Keratinocyte (primary cell): ENCODE measurements around the gene ZNF761. TPM values are rescaled to one million over a fixed set of nuclear protein-coding genes. Genes with fewer than 3 reads are reported as not detected.
"Not testable (repeated sequence)": the region's sequence is repeated elsewhere in the genome, so short reads cannot be mapped to it uniquely, and the experiment has no call there.

Source experiments
- DNase-seq: peaks from one replicate; pipeline ENCODE4 v3.0.0-alpha.2; 2011; ENCODE audit warnings: low read depth, missing footprints, low spot score
- FAIRE-seq: peaks from 2 replicates; lab custom pipeline; 2011; peaks lifted over from hg19 to GRCh38; lab: Jason Lieb, UNC
- H2AFZ ChIP-seq: 2 replicates; pipeline ENCODE4 v1.6.0; 2012; ENCODE audit warnings: low read length, control low read depth, inconsistent platforms; ENCODE audit not compliant: control insufficient read depth
- H3K27ac ChIP-seq: 2 replicates; pipeline ENCODE4 v1.5.1; 2011; ENCODE audit warnings: low read length; ENCODE audit not compliant: control insufficient read depth, insufficient read depth
- H3K27me3 ChIP-seq: 3 replicates; pipeline ENCODE4 v1.6.0; 2011; ENCODE audit warnings: low read length; ENCODE audit not compliant: control insufficient read depth, insufficient read depth; ENCODE audit errors: extremely low read depth
- H3K36me3 ChIP-seq, 2 experiments: 2 replicates in 1 of 2; 3 replicates in 1 of 2; pipeline ENCODE4 v1.5.1; 2011; ENCODE audit warnings: low read length in 2 of 2, mild to moderate bottlenecking in 1 of 2; ENCODE audit not compliant: control insufficient read depth in 2 of 2, insufficient read depth in 2 of 2; ENCODE audit errors: extremely low read depth in 1 of 2
- H3K4me1 ChIP-seq: 3 replicates; pipeline ENCODE4 v1.5.1; 2011; ENCODE audit warnings: low read length; ENCODE audit not compliant: control insufficient read depth, insufficient read depth; ENCODE audit errors: extremely low read depth
- H3K4me2 ChIP-seq: 3 replicates; pipeline ENCODE4 v1.6.0; 2011; ENCODE audit warnings: low read depth, low read length; ENCODE audit not compliant: control insufficient read depth, insufficient read depth; ENCODE audit errors: extremely low read depth
- H3K4me3 ChIP-seq, 3 experiments: fragments of 200-600 bp in 1 of 3; sonication (generic) in 1 of 3; 2 replicates in 2 of 3; 3 replicates in 1 of 3; pipeline ENCODE4 v1.5.1; 2011 to 2016; ENCODE audit warnings: low read length in 3 of 3, mild to moderate bottlenecking in 3 of 3, control low read depth in 2 of 3, inconsistent platforms in 1 of 3, low read depth in 1 of 3, mixed read lengths in 1 of 3, mixed run types in 1 of 3, moderate library complexity in 1 of 3; ENCODE audit not compliant: control insufficient read depth in 2 of 3, insufficient read depth in 2 of 3; ENCODE audit errors: extremely low read depth in 1 of 3
- H3K79me2 ChIP-seq: 2 replicates; pipeline ENCODE4 v1.6.0; 2012; ENCODE audit warnings: low read length; ENCODE audit not compliant: control insufficient read depth, insufficient read depth
- H3K9ac ChIP-seq: 3 replicates; pipeline ENCODE4 v1.6.0; 2011; ENCODE audit warnings: low read length; ENCODE audit not compliant: control insufficient read depth, insufficient read depth; ENCODE audit errors: extremely low read depth
- H3K9me1 ChIP-seq: 3 replicates; pipeline ENCODE4 v1.6.0; 2011; ENCODE audit warnings: low read length; ENCODE audit not compliant: control insufficient read depth, insufficient read depth; ENCODE audit errors: extremely low read depth
- H3K9me3 ChIP-seq: 2 replicates; pipeline ENCODE4 v1.5.1; 2012; ENCODE audit warnings: low read depth, low read length; ENCODE audit not compliant: control insufficient read depth
- H4K20me1 ChIP-seq: 3 replicates; pipeline ENCODE4 v1.6.0; 2011; ENCODE audit warnings: low read length; ENCODE audit not compliant: control insufficient read depth, insufficient read depth; ENCODE audit errors: extremely low read depth
- CTCF ChIP-seq, 3 experiments: IDR thresholded peaks in 1 of 3; conservative IDR thresholded peaks in 1 of 3; optimal IDR thresholded peaks in 1 of 3; 2 replicates in 2 of 3; 3 replicates in 1 of 3; pipeline versions ENCODE3 to v1.5.1; 2011; ENCODE audit warnings: low read length in 3 of 3, mild to moderate bottlenecking in 3 of 3, moderate library complexity in 2 of 3, control low read depth in 1 of 3, inconsistent platforms in 1 of 3; ENCODE audit not compliant: insufficient read depth in 2 of 3; ENCODE audit errors: extremely low read depth in 1 of 3
- EZH2 ChIP-seq: IDR thresholded peaks from one replicate; pipeline ENCODE4 v1.6.1; 2012; ENCODE audit warnings: inconsistent platforms, mild to moderate bottlenecking, low read length, moderate library complexity
- dilution Hi-C: fragments of 300-500 bp; cut with MboI; formaldehyde crosslinking; loops from one replicate; pipeline ENCODE4 v1.7.0; 2020; ENCODE audit warnings: low sequenced_read_pairs; ENCODE audit not compliant: extremely low pct_ligation_motif_present
- polyA plus RNA-seq, 5 experiments: library from polyadenylated mRNA; depleted of rRNA in 3 of 5; stranded (reverse) in 3 of 5; stranded (forward) in 1 of 5; unstranded in 1 of 5; fragments of >200 nt; gene quantifications; 1 replicate in 1 of 5; 2 replicates in 3 of 5; 3 replicates in 1 of 5; pipeline versions ENCODE4 v1.2.1 to v1.2.3, GENCODE V29; 2011 to 2012; ENCODE audit warnings: missing spikeins in 2 of 5, low read depth in 1 of 5, low replicate concordance in 1 of 5

Gene ZNF761
- polyA plus RNA-seq, 1 donor (not counting 4 experiments of a cell fraction or from before 2014, with no cell fraction given), result 10.3 TPM

GRCh38 chr19:53455828-53456227 is 24.0 kb downstream of the ZNF761 start:
- Histone ChIP-seq H3K4me1 (no peaks in the 10 kb centered on the region), H3K27ac (no peak overlapping the region), H2AFZ (no peak overlapping the region), H3K36me3 (peaks cover 6 to 7% of the 10 kb centered on the region in 2 experiments), H3K4me3 (no peak overlapping the region), H3K9me3 (peaks cover 29% of the 10 kb centered on the region), H3K27me3 (no peaks in the 10 kb centered on the region), H3K9ac (no peak overlapping the region), H3K9me1 (no peaks in the 10 kb centered on the region), H4K20me1 (no peaks in the 10 kb centered on the region), H3K4me2 (no peak overlapping the region), H3K79me2 (no peaks in the 10 kb centered on the region)
- no peak for DNase-seq
- TF ChIP-seq EZH2 (no peak), CTCF (optimal IDR thresholded peaks at IDR 0.05 in 1 of 3, IDR thresholded peaks at IDR 0.05 in 1 of 3, conservative IDR thresholded peaks at IDR 0.05 in 1 of 3; ENCODE audit: extremely low read depth in 1 of 3, insufficient read depth in 2 of 3, low read length in 3 of 3) (no peak)
- FAIRE-seq, result no peak
- dilution Hi-C loops, result no loop called here

- H3K4me1 ChIP-seq, DNase-seq, H3K4me3 ChIP-seq, H3K79me2 ChIP-seq, dilution Hi-C loops, H3K36me3 ChIP-seq, H3K27ac ChIP-seq, H3K27me3 ChIP-seq, H4K20me1 ChIP-seq, FAIRE-seq, H2AFZ ChIP-seq, H3K4me2 ChIP-seq, H3K9ac ChIP-seq, H3K9me1 ChIP-seq: not testable (repeated sequence)
- H3K9me3 ChIP-seq, result peaks cover 26% of the 10 kb centered on the region
Measured at GRCh38 chr19:53460131-53460721, 28.4 kb downstream of the ZNF761 start.

GRCh38 chr19:53461866-53462265 is 30.1 kb downstream of the ZNF761 start:
- no peak for FAIRE-seq
- H3K9me3 ChIP-seq, result peaks cover 11% of the 10 kb centered on the region

More at GRCh38 chr19:53461866-53462265, 30.1 kb downstream of the ZNF761 start:
- dilution Hi-C loops, result no loop called here
- H3K4me1 ChIP-seq, result no peaks in the 10 kb centered on the region
- H3K27me3 ChIP-seq, result no peaks in the 10 kb centered on the region
- no peak overlapping the region for H3K9ac ChIP-seq
- H3K79me2 ChIP-seq, result no peaks in the 10 kb centered on the region
- TF ChIP-seq CTCF (optimal IDR thresholded peaks at IDR 0.05 in 1 of 3, IDR thresholded peaks at IDR 0.05 in 1 of 3, conservative IDR thresholded peaks at IDR 0.05 in 1 of 3; ENCODE audit: extremely low read depth in 1 of 3, insufficient read depth in 2 of 3, low read length in 3 of 3) (no peak), EZH2 (no peak)
- H3K27ac ChIP-seq, result no peak overlapping the region
- H4K20me1 ChIP-seq, result no peaks in the 10 kb centered on the region
- no peak overlapping the region for H2AFZ ChIP-seq
- no peaks in the 10 kb centered on the region for H3K9me1 ChIP-seq
- no peaks in the 10 kb centered on the region for H3K36me3 ChIP-seq
- DNase-seq, result no peak
- H3K4me3 ChIP-seq, result no peak overlapping the region
- H3K4me2 ChIP-seq, result no peak overlapping the region
